ENCODE data around the gene COQ9.

COQ9 gene

DNA sequence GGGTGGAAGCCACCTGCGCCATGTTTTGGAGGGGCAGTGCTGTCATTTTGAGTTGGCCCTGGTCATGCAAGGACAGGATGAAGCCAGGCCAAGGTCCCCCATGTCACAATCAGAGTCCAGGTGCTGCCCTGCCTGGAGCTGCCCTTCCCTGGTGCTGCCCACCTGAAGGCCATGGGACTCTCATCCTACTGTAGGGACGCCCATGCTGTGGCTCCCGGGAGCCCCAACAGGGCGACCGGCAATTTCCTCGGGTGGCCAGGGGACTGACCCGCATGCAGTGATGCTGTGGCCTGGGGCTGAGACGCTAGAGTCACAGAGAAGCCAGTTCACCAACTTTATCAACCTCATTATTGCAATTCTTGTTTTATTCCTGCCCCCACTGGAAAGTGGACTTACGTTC is 34.7 kb upstream of the COQ9 start:
- H3K4me3 ChIP-seq (replicated peaks; ENCODE audit: low read depth, low read length), result no peak overlapping the region

DNA sequence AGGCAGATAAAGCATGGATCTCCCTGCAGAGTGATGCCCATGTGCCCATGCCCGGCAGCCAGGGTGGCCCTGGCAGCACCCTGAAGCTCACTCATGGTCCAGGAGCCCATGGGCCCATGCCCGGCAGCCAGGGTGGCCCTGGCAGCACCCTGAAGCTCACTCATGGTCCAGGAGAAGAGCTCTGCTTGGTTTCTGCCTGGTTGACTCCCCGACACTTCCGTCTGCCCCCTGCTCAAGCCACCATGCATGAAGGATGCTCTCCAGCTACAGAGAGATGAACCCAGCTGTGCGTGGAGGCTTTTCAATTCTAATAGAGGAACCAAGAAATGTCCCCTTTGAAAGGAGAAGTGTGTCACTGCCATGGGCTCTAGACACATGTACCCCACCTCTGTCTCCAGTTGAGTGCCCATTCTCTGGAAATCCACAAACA is 34.0 kb upstream of the COQ9 start:
- H3K4me3 ChIP-seq (replicated peaks; ENCODE audit: low read depth, low read length), result no peak overlapping the region
- peak; percentile 80 for DNase-seq (ENCODE audit: extremely low read depth, insufficient read length)
- TF ChIP-seq, protein P1, sequence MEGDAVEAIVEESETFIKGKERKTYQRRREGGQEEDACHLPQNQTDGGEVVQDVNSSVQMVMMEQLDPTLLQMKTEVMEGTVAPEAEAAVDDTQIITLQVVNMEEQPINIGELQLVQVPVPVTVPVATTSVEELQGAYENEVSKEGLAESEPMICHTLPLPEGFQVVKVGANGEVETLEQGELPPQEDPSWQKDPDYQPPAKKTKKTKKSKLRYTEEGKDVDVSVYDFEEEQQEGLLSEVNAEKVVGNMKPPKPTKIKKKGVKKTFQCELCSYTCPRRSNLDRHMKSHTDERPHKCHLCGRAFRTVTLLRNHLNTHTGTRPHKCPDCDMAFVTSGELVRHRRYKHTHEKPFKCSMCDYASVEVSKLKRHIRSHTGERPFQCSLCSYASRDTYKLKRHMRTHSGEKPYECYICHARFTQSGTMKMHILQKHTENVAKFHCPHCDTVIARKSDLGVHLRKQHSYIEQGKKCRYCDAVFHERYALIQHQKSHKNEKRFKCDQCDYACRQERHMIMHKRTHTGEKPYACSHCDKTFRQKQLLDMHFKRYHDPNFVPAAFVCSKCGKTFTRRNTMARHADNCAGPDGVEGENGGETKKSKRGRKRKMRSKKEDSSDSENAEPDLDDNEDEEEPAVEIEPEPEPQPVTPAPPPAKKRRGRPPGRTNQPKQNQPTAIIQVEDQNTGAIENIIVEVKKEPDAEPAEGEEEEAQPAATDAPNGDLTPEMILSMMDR (IDR thresholded peaks at IDR 0.05; ENCODE audit: insufficient read depth, low read length, poor library complexity, severe bottlenecking), result no peak
- no peaks in the 10 kb centered on the region for H3K27me3 ChIP-seq (replicated peaks; ENCODE audit: control insufficient read depth, insufficient read depth, low read length)
- no peaks in the 10 kb centered on the region for H3K36me3 ChIP-seq (ENCODE audit: control insufficient read depth, insufficient read depth, low read length)

More for the DNA sequence above, 34.7 kb upstream of the COQ9 start:
- H3K36me3 ChIP-seq (ENCODE audit: control insufficient read depth, insufficient read depth, low read length), result no peaks in the 10 kb centered on the region
- H3K27me3 ChIP-seq (replicated peaks; ENCODE audit: control insufficient read depth, insufficient read depth, low read length), result no peaks in the 10 kb centered on the region
- TF ChIP-seq, protein P1 (IDR thresholded peaks at IDR 0.05; ENCODE audit: insufficient read depth, low read length, poor library complexity, severe bottlenecking), result no peak
- DNase-seq (ENCODE audit: extremely low read depth, insufficient read length), result no peak

DNA sequence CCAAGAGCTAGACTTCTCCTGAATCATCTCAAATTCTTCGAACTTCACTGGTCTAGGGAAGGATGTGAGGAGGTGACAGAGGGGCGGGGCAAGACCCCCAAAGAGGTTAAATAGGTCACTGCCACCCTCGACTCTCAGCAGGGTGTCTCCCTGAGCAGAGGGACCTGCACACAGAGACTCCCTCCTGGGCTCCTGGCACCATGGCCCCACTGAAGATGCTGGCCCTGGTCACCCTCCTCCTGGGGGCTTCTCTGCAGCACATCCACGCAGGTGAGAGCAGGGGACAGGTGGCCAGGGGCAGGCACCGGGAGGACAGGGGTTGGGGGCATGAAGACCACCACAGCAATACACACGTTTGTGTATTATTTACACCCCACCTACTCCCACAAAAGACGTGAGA is 33.5 kb upstream of the COQ9 start:
- TF ChIP-seq, protein P1 (IDR thresholded peaks at IDR 0.05; ENCODE audit: insufficient read depth, low read length, poor library complexity, severe bottlenecking), result no peak
- Histone ChIP-seq H3K36me3 (ENCODE audit: control insufficient read depth, insufficient read depth, low read length) (no peaks in the 10 kb centered on the region), H3K4me3 (replicated peaks; ENCODE audit: low read depth, low read length) (no peak overlapping the region), H3K27me3 (replicated peaks; ENCODE audit: control insufficient read depth, insufficient read depth, low read length) (no peaks in the 10 kb centered on the region)
- no peak for DNase-seq (ENCODE audit: extremely low read depth, insufficient read length)

DNA sequence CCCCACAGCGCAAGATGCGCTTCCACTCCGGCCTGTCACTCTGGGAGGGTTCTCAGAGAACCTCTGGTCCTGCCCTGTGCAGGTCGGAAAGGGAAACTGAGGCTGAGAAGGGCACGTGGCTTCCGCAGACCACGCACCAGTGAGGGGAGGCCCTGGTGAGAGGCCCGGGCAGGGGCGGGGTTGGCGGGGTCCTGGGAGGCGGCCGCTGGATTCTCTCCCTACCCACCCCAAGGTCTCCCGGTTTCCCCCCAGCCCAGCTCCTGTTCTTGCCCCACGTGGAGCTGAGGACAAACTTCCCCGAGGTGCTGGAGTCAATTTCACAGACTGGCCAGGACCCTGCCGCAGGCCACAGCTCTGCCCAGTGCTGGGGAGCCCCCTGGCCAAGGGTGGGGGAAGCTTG is 31.2 kb upstream of the COQ9 start:
- H3K4me3 ChIP-seq (replicated peaks; ENCODE audit: low read depth, low read length), result no peak overlapping the region; the same call in 1 of the 2 replicates
- H3K27me3 ChIP-seq (replicated peaks; ENCODE audit: control insufficient read depth, insufficient read depth, low read length), result no peaks in the 10 kb centered on the region
- no peak for DNase-seq (ENCODE audit: extremely low read depth, insufficient read length)
- TF ChIP-seq, protein P1 (IDR thresholded peaks at IDR 0.05; ENCODE audit: insufficient read depth, low read length, poor library complexity, severe bottlenecking), result no peak
- H3K36me3 ChIP-seq (ENCODE audit: control insufficient read depth, insufficient read depth, low read length), result no peaks in the 10 kb centered on the region

DNA sequence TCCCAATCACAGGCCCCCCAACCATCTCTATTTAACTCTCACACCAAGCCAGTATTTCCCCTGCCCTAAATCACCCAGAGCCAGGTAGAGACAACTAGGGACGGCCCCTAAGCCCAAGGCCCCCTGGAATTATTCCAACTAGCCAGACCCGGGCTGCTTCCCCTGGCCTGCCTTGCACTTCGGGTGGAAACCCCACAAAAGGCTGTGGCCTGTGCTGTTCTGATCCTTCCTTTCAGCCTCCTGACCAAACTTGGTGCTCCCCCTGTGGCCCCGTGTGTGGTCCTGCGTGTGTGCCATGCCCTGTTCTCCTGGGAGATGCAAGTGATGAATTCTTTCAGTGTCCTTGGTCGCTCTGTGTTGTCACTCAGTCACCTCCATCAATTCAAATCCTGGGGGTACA is 27.8 kb upstream of the COQ9 start:
- H3K4me3 ChIP-seq (replicated peaks; ENCODE audit: low read depth, low read length), result no peak overlapping the region
- no peaks in the 10 kb centered on the region for H3K36me3 ChIP-seq (ENCODE audit: control insufficient read depth, insufficient read depth, low read length)
- no peaks in the 10 kb centered on the region for H3K27me3 ChIP-seq (replicated peaks; ENCODE audit: control insufficient read depth, insufficient read depth, low read length)
- no peak for DNase-seq (ENCODE audit: extremely low read depth, insufficient read length)
- TF ChIP-seq, protein P1 (IDR thresholded peaks at IDR 0.05; ENCODE audit: insufficient read depth, low read length, poor library complexity, severe bottlenecking), result peak; percentile 4
